HG03039 (cell line): ENCODE results near the gene ASB8.
"Not testable (repeated sequence)": the region's sequence is repeated elsewhere in the genome, so short reads cannot be mapped to it uniquely, and the experiment has no call there.

Experiments used
- ATAC-seq: cut with Tn5 transposase; IDR thresholded peaks from one replicate; pipeline ENCODE4 v1.9.1; 2021; ENCODE audit warnings: mild to moderate bottlenecking, moderate library complexity; ENCODE audit not compliant: unreplicated experiment

The ASB8 gene

DNA sequence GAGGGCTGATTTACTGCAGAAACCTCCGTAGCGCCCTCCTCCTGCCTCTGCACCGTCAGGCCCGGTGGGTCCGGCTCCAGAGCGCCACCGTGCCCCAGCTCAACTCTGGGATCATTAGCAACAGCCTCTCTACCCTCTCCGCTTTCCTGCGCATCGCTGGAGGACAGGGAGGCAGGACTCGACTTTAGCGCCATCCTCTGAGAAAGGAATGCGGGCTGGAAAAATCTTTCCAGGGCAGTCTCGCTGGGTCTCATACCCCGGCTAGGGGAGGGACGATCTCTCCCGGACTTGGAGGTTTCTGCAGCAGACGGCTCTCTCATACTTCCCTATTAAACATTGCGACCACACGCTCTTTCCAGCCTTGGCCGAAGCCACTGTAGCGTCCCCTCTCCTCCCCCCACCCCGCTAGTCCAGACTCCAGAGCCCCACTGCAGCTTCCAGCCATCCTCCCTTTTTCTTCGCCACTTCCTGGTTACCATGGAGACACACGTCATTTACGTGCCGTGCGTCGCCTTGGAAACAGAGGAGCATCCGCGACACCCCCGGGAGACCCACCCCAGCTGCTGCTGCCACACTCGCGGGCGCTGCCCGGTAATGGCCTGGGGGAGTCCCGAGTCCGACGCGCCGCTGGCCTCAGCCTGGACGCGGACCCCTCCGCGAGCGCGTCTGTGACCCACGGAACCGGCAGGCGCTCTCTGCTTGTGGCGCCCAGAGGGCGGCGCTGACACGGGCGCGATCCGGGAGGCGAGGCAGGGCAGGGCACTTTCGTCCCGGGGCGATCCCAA, 26.0 kb upstream of the ASB8 start, which contains the start of gene CCDC184:
CCDC184 (plus strand) TSS at position 554 of the 785 bp plus-strand sequence. CDS start 479 bp downstream, outside the sequence.
- peak; percentile 66 for ATAC-seq

DNA sequence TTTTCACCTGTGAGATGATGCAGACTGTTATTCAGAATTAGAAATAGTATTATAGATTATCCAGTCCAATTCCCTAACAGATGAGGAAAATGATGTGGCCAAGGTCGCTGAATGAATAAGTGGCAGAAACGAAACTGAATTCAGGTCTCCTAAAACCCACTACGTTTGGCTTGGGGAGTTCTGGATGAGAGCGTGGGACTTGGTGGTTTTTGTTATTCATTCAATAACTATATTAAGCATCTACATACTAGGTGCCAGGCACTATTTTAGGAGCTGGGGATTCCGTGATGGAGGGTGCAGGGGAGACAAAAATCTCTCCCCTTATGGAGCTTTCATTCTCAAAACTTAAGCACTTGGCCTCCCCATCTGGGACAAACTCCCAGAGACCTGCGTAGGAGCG, 25.3 kb upstream of the ASB8 start:
- ATAC-seq: peak; percentile 7

DNA sequence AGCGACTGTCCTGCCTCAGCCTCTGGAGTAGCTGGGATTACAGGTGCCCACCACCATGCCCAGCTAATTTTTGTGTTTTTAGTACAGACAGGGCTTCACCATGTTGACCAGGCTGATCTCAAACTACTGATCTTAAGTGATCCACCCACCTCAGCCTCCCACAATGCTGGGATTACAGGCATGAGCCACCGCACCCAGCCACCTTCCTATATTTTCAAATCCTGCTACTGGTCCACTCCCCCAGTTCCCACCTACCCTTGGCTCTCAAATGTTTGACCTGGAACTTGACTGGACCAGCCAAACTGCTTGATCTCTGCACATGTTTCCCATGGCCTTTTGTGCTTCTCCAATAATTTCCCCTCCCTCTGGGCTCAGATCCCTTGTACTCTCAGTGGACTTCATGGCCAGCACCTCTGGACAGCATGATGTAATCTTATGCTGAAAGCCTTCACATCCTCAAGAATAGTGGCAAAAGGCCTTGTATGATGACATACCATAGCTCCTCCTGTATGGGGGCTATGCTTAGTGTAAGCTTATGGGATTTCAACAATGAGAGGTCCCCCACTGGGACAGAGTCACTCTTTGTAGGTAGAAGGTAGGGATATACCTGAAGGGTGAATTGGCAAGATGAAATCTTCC, 23.7 kb upstream of the ASB8 start:
- no peak for ATAC-seq

DNA sequence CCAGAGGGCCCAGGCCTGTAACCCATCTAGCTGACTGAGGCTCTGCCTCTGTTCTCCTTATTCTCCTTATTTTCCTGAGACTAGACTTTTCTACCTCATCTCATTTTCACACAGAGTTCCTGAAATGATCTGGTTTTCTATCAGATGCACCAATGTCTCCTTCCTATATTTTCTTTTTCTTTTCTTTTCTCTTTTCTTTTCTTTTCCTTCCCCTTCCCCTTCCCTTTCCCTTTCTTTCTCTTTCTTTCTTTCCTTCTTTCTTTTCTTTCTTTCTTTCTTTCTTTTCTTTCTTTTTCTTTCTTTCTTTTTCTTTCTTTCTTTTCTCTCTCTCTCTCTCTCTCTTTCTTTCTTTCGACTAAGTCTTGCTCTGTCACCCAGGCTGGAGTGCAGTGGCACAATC, 23.1 kb upstream of the ASB8 start:
- no peak for ATAC-seq

DNA sequence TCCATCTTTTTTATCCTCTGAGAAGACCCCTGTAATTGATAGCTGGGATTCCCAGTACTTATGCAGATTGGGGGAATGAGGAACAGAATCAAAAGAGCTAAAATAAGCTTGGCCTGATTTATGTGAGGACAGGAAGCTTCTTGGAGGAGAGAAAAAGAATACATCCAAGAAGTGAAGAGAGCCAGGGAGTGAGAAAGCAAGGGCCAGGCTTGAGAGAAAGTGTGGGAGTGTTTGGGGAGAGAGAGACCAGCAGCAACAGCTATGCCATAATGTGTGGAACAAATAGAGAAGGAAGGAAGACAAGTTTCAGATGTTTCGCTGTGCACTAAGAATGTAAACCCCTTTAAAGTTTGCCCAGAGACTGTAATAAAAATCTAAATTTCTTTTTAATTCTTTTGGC, 22.2 kb upstream of the ASB8 start:
- no peak for ATAC-seq

DNA sequence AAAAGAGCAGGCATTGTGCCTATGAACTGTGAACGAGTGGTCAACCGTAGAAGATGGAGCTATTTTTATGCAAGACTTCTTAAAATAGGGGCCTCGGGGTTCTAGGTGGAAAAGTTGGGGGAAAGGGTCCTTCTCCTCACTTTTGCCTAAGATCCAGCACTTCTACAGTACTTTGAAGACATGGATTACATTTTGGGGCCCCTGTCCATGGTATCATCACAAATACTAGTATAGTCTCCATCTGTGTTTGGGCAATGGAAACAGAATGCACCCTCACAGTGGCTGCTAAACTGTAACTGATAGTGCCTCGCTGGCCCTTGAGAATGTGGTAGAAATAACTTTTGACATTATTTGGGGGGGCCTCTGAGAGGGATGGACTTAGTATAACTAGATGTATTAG, 20.7 kb upstream of the ASB8 start:
- no peak for ATAC-seq

DNA sequence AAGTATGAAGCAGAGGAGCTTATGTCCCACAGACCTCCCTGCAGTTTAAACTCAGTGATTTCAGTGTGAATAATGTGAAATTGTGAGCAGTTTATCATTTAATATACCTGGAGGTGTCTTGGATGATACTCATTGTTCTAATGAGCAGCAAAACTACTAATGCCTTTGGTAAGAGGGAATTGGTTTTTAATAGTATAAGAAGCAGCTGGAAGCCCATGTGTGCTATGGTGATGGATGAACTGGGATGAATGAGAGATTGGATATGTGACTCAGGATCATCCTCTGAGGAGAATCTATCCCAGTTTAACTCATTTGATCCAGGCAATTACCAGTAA, 19.1 kb upstream of the ASB8 start:
- no peak for ATAC-seq

DNA sequence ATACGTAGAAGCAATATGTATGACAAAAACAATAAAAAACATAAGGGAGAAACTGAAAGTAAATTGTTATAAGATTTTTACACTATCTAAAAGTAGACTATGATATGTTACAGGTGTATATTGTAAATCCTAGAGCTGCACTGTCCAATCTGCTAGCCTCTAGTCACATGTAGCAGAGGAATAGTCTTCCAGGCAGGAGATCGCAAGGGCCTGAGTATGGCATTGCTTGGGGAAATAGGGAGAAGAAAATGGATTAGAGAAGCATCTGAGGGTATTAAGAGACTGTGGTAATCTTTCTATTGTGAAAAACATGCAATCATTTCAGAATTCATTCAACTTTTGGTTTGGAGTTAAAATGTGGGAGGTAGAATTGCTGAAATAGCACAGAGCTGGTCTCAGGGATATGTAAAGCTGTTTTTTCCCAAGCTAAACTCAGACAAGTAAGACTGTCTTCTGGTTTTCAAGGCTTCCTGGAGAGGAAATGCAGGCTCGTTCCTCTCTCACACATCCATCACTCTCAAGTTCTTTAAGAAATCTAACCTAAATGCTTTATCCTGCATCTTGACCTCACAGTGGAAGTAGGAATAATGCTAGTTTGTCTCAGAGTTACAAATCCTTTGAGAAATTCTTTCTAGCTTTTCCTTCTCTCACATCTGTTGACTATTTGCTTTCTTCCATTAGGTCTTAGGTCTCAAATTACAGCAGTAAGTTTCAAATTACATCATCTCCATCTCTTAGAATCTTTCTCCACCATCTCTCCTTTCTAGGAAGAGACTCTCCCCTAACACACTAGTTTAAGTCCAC, 18.5 kb upstream of the ASB8 start:
- ATAC-seq: no peak

DNA sequence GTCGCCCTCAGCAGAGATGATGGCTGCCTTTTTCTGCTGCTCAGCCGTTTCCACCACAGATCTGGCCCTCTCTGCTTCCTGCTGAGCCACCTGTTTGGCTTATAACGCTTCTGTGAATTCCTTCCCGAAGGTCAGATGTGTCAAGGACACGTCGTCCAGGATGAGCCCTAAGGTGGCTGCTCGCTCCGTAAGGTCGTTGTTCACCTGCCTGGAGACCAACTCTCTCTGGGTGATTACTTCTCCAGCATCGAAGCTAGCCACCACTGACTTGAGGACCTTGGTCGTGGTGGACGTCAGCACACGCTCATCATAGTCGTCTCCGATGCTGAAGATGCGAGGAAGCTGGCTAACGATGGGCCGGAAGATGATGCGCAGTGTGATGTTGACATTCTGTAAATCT, 11.7 kb upstream of the ASB8 start:
- ATAC-seq: no peak

DNA sequence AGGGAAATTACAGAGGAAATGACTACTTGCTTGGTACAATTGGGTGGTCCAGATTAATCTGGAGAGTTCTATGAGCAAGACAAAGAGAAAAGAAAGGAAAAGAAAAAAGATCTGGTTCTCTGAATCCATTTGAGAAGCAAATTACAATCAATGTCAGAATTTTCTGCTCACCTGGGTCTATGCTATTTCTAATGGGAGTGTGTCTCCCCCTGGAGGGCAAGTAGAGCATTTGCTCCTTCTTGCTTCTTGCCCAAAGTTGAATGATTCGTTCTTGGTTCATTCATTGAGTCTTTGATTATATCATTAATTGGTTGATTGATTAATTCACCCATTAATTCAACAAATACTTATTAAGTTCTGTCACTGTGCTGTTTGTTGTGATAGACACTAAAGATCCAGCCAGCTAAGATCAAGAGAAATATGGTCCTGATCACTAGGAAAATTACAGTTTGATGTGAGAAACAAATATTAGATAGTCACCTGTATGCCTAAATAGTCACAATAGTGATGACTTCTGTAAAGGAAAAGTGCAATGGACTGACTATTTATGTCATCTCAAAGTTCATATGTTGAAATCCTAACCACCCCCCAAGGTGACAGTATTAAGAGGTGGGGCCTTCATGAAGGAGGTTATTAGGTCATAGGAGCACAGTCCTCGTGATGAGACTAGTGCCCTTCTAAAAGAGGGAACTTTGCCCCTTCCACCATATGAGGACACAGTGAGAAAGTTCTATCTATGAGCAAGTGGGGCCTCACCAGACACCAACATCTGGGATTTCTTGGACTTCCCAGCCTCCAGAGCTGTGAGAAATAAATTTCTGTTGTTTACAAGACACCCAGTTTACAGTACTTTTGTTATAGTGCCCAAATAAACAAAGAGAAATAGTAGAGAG, 8.0 kb upstream of the ASB8 start:
- no peak for ATAC-seq

DNA sequence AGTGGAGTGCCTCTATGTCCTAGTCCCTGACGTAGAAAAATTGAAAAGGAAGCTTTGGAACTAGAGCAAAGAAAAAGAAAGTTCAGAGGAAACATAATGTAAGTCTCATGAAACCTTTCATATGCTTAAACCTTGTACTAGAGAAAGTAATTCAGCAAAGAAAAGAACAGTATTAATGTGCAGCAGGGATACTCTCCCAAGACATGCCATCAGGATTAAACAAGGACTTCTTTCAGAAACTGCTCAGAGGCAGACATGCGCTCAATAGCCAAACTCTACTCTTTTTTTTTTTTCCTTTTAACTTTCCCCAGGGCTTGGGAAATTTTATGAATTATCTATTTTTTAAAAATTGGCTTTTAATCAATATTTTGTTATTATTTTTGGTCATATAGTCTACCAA, 7.1 kb upstream of the ASB8 start:
- no peak for ATAC-seq

DNA sequence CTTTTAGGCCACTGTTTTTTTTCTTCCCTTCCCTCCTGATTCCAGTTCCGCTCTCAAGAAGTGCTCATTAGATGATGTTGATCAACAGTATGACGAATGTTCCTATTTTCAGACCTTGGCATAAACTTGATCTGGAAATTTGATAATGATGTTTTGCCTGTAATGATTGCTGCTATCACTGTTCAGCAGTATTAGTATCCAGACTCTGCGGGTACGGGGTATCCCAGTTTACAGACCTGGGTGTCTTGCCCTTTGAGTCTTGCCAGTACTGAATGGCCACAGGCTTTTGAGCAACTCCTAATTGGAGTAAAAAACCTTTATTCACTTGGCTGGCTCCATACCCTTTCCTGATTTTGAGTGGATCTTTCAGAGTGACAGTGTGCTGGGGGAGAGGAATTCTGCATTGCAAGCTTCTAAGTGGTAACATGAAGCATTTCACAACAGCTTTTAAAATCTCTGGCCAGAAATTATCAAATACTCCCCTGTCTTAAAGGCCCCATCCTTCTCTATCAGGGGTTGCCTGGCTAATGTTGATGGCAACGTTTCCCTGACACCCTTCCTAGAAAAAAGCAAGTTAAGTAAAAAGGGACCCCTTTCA, 5.9 kb upstream of the ASB8 start:
- no peak for ATAC-seq

DNA sequence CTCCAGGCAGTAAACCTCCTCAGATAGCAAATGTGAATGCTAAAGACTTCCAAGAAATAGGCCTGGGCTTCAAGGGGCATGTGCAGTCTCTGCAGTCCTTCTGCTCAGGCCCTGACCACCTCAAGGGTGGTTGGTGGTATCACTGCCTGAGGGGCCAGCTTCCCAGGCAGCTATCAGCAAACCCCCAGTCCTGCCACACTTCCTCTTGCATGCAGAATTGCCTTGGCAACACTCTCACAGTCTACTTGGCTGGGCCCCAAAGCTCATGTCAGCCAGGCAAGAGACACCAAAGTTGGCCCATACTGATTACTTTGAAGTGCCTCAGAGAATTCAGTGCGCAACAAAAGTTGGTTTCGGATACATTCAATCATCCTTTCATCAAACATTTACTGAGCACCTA, 3.5 kb upstream of the ASB8 start:
- no peak for ATAC-seq

DNA sequence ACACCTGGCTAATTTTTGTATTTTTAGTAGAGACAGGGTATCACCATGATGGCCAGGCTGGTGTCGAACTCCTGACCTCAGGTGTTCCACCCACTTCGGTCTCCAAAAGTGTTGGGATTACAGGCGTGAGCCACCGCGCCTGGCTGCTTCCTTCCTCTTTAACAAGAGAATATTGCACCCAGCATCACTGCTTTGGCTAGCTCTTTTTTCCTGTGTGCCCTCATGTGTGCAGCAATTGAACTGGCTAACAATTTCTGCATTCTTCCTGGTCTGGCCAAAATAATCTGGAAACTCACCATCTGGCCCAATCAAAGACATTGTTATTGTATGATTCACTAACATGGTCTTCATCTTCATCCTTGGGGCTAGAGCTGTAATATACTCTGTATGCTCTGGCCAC, 2.7 kb upstream of the ASB8 start:
- ATAC-seq: no peak

DNA sequence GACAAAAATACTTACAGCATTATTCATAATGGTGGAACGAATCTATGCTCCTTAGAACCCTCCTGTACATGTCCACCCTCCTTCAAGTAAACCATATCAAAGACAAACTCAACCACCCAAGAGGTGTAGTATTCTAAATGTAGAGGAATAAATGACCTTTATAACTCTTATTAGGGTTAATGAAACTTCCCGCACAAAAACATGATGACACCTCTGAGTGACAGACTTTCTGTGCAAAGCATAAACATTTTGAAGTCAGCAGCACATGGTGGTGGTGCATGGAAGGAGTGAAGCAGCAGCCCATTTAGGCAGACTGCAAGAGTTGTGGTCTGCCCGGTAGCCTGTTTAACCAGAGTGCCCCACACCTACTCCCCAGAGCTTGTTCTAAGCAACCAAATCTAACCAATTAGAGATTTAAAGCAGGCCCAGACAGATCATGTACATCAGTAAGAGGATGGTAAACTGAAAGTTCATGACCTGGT, 615 bp upstream of the ASB8 start:
- peak; percentile 4 for ATAC-seq

DNA sequence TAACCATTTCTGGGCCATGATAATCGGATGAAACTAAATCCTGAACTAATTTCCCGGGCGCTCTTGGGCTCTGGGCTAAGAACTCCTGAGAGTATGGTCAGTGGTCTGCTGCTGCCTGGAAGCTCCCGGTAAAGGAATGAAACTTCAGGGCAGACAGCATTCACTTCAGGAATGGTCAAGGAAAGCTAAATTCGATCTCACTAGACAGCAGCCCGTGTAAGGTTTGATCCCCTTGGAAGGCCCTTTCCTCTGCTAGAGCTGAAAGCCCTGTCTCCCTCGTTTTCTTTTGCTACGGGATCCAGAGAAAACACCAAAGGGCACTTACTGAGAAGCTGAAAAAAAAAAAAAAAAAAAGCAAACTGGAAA, 680 bp downstream of the ASB8 start:
- ATAC-seq: no peak

DNA sequence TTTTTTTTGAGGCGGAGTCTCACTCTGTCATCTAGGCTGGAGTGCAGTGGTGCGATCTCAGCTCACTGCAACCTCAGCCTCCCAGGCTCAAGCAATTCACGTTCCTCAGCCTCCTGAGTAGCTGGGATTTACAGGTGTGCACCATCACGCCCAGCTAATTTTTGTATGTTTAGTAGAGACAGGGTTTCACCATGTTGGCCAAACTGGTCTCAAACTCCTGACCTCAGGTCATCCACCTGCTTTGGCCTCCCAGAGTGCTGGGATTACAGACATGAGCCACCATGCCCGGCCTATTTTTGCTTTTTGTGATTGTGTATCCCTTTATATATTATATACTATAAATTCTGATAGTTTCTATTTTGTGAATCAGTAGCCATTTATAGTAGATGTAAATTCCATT, 1.5 kb downstream of the ASB8 start:
- ATAC-seq: not testable (repeated sequence)

DNA sequence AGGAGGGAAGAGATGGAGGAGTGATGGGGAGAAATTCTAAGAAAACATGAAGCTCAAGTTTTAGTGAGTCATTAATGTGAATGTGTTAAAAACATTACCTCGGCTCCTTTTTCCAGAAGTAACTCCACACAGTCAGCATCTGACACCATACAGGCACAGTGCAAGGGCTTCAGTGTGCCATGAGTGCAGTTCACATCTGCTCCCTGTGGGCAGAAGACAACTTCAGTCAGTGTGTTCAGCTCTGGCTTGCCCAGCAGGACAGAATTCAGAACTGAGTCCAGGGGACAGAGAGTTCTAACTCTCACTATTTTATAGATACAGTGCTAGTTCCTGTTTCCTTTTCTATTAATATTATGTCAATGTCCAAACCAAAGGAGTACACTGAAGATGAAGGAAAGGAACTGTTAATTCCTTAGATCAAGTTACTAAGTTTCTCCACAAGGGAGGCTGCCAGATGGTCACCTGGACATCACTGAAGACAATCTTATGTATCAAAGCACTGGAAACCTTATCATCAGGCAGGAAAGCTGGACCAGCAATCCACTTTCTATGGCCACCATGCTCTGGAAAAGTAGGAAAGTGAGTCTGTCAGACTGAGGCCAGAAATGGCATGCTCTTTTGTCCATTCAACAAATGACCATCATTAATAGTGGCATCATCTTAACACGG, 6.1 kb downstream of the ASB8 start:
- no peak for ATAC-seq

DNA sequence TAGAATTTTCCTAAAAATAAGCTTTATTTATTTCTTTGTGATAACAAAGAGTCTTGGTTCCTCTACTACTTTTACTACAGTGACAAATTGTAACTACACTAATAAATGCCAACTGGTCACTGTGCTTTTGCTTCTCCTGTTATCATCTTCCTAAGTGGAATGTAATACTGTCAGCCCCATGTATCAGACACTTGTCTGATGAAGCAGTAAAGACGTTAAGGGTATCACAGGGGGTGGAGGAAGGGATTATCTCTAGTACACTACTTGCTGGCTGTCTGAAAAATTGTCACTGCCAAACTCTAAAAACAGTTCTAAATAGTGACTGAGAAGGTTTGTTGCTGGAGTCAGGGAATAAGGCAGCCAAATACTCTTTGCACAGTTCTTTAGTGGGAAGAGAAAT, 11.3 kb downstream of the ASB8 start:
- ATAC-seq: no peak

DNA sequence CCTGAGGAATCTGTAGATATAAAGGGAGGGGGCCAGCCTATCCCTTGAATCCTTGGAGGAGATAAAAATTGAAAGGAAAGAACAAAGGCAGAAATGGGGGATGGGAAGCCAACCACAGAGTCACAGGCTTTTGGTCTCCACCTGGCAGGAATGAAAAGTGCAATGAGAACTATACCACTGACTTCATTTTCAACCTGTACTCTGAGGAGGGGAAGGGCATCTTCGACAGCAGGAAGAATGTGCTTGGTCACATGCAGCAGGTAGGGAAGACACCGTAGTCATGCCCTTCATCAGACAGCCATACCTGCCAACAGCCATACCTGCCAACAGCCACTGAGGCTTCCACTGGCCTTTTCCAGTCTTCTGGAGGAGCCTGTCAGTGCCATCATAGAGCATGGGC, 13.4 kb downstream of the ASB8 start:
- ATAC-seq: no peak
